Nephron (organoid): Measurements from ENCODE around the gene CUBN.

ENCODE experiments used
- H3K27ac Mint-ChIP-seq, 3 experiments: 2 replicates each; pipeline ENCODE4 v1.8.0; 2020; ENCODE audit warnings: mixed read lengths in 3 of 3, mild to moderate bottlenecking in 2 of 3, moderate library complexity in 1 of 3
- H3K27me3 Mint-ChIP-seq: 2 replicates; pipeline ENCODE4 v1.8.0; 2021; ENCODE audit warnings: low read depth, mild to moderate bottlenecking, moderate library complexity, mixed read lengths
- H3K36me3 Mint-ChIP-seq: 2 replicates; pipeline ENCODE4 v1.8.0; 2020; ENCODE audit warnings: low read depth, mixed read lengths
- H3K4me1 Mint-ChIP-seq: 2 replicates; pipeline ENCODE4 v1.8.0; 2020; ENCODE audit warnings: mixed read lengths
- H3K4me3 Mint-ChIP-seq, 3 experiments: 2 replicates each; pipeline ENCODE4 v1.8.0; 2020; ENCODE audit warnings: mild to moderate bottlenecking in 3 of 3, mixed read lengths in 3 of 3, moderate library complexity in 2 of 3
- H3K9me3 Mint-ChIP-seq: 2 replicates; pipeline ENCODE4 v1.8.0; 2020; ENCODE audit warnings: mixed read lengths
- CTCF ChIP-seq, 3 experiments: fragments of 200-600 bp; sonication (generic); IDR thresholded peaks; one replicate each; pipeline ENCODE4 v1.5.0; 2021; ENCODE audit warnings: antibody characterized with exemption in 3 of 3; ENCODE audit not compliant: unreplicated experiment in 3 of 3

Gene CUBN

GRCh38 chr10:17128261-17128660, 1.4 kb downstream of the CUBN start:
- Mint-ChIP-seq H3K36me3 (peaks cover 9% of the 10 kb centered on the region), H3K27me3 (no peaks in the 10 kb centered on the region), H3K4me1 (no peaks in the 10 kb centered on the region), H3K9me3 (no peaks in the 10 kb centered on the region), H3K4me3 (peak overlapping the region in 2 of 3 experiments; percentile 68 to 69), H3K27ac (peak overlapping the region in 1 of 3 experiments; percentile 60)
- TF ChIP-seq CTCF (IDR thresholded peaks at IDR 0.05; ENCODE audit: unreplicated experiment in 3 of 3), result no peak

GRCh38 chr10:17126327-17126726, 3.3 kb downstream of the CUBN start:
- no peaks in the 10 kb centered on the region for H3K9me3 Mint-ChIP-seq
- H3K27me3 Mint-ChIP-seq, result no peaks in the 10 kb centered on the region
- TF ChIP-seq CTCF (IDR thresholded peaks at IDR 0.05; ENCODE audit: unreplicated experiment in 3 of 3), result no peak
- no peak overlapping the region for H3K4me3 Mint-ChIP-seq
- H3K4me1 Mint-ChIP-seq, result no peaks in the 10 kb centered on the region
- H3K36me3 Mint-ChIP-seq, result peaks cover 19% of the 10 kb centered on the region
- H3K27ac Mint-ChIP-seq, result peak overlapping the region in 1 of 3 experiments; percentile 37

GRCh38 chr10:17125206-17125893, 4.3 kb downstream of the CUBN start:
- peaks cover 19% of the 10 kb centered on the region for H3K36me3 Mint-ChIP-seq
- peak overlapping the region; percentile 17 to 60 (median 50) for H3K27ac Mint-ChIP-seq
- H3K9me3 Mint-ChIP-seq, result no peaks in the 10 kb centered on the region
- no peaks in the 10 kb centered on the region for H3K4me1 Mint-ChIP-seq
- H3K27me3 Mint-ChIP-seq, result no peaks in the 10 kb centered on the region
- H3K4me3 Mint-ChIP-seq, result peak overlapping the region in 1 of 3 experiments; percentile 2
- no peak for TF ChIP-seq CTCF (IDR thresholded peaks at IDR 0.05; ENCODE audit: unreplicated experiment in 3 of 3)

GRCh38 chr10:17123961-17124360, 5.7 kb downstream of the CUBN start:
- Mint-ChIP-seq H3K4me1 (no peaks in the 10 kb centered on the region), H3K9me3 (no peaks in the 10 kb centered on the region), H3K27me3 (peaks cover 5% of the 10 kb centered on the region), H3K36me3 (peaks cover 19% of the 10 kb centered on the region), H3K4me3 (no peak overlapping the region), H3K27ac (peak overlapping the region in 2 of 3 experiments; percentile 52 to 78)
- TF ChIP-seq CTCF (IDR thresholded peaks at IDR 0.05; ENCODE audit: unreplicated experiment in 3 of 3), result no peak

- peak overlapping the region in 1 of 3 experiments; percentile 28 for H3K27ac Mint-ChIP-seq
- no peak for TF ChIP-seq CTCF (IDR thresholded peaks at IDR 0.05; ENCODE audit: unreplicated experiment in 3 of 3)
- no peaks in the 10 kb centered on the region for H3K4me1 Mint-ChIP-seq
- no peaks in the 10 kb centered on the region for H3K9me3 Mint-ChIP-seq
- H3K4me3 Mint-ChIP-seq, result no peak overlapping the region
- peaks cover 19% of the 10 kb centered on the region for H3K36me3 Mint-ChIP-seq
- H3K27me3 Mint-ChIP-seq, result peaks cover 5% of the 10 kb centered on the region
Observed at GRCh38 chr10:17122726-17123661, 6.6 kb downstream of the CUBN start.
